GM12891 (cell line): ENCODE results near the gene CRIP1.

Source experiments
- DNase-seq: peaks from one replicate; pipeline ENCODE4 v3.0.0; 2011; ENCODE audit warnings: low spot score; ENCODE audit not compliant: insufficient read length
- FAIRE-seq: peaks from 2 replicates; lab custom pipeline; 2011; peaks lifted over from hg19 to GRCh38; lab: Jason Lieb, UNC
- PAX5 ChIP-seq: IDR thresholded peaks from 2 replicates; pipeline ENCODE4 v1.6.1; 2011; ENCODE audit warnings: low read length, moderate library complexity, mild to moderate bottlenecking; ENCODE audit not compliant: insufficient read depth, severe bottlenecking
- POLR2A ChIP-seq: IDR thresholded peaks from 2 replicates; pipeline ENCODE4 v1.6.1; 2011; ENCODE audit warnings: low read depth, low read length, control low read depth
- POLR2AphosphoS5 ChIP-seq: IDR thresholded peaks from 2 replicates; pipeline ENCODE4 v1.6.1; 2011; ENCODE audit warnings: low read depth, low read length, control low read depth
- POU2F2 ChIP-seq: IDR thresholded peaks from 2 replicates; pipeline ENCODE4 v1.6.1; 2011; ENCODE audit warnings: low read depth, mild to moderate bottlenecking, control low read depth, low read length, moderate library complexity
- SPI1 ChIP-seq: IDR thresholded peaks from 2 replicates; pipeline ENCODE4 v1.6.1; 2011; ENCODE audit warnings: low read depth, low read length, control low read depth
- TAF1 ChIP-seq: IDR thresholded peaks from 2 replicates; pipeline ENCODE4 v1.6.1; 2011; ENCODE audit warnings: low read depth, low read length, control low read depth

CRIP1 gene

DNA sequence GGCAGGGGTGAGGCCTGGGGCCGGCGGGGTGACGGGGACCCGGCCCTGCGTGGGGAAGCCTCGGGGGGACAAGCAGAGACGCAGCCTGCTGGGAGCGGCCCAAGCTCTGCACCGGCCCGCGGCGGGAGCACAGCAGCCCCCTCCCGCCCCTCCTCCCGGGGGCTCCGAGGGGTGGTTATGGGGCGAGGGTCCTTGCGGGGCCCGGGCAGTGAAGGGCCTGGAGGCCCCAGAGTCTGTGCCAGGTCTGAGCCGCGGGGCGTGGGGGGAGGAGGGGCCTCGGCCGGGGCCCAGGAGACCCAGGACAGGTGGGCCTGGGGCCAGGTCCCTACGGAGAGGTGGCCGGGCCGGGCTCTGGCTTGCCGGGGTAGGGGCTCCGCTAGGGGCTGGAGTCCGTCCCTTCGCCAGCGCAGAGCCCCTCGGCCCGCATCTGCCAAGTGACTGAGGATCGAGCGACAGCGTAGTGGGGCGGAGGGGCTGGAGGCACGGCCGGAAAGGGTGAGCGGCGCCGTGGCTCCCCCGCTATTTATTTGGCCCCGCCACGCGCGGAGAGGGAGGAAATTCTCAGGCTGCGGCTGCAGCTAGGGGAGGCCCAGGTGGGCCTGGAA is 40.2 kb downstream of the CRIP1 start:
- DNase-seq (no peak), FAIRE-seq (no peak)
- TF ChIP-seq POLR2AphosphoS5 (no peak), SPI1 (no peak), POU2F2 (no peak), PAX5 (no peak), POLR2A (no peak), TAF1 (no peak)

DNA sequence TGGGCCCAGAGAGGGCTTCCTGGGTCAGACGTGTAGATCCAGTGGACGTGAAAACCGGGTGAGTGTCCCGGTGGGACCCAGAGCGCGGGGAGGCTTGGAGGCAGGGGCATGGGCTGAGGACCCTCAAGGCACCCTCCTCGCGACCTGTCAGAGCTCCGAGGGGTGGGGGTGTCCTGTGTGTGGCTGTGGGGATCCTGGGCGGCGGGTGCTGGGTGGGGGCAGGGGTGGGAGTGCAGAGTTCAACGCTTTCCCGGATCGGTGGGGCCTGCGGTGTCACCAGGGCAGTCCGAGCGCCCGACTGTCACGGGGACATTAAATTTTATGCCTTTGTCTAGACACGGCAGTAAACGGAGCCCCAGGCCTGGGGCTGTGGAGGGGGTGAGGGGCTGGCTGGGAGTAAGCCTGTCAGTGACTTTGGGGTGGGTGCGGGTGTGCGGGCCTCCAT is 40.7 kb downstream of the CRIP1 start:
- no peak for TF ChIP-seq PAX5
- TF ChIP-seq POLR2AphosphoS5 = no peak
- no peak for TF ChIP-seq POLR2A
- no peak for TF ChIP-seq SPI1
- TF ChIP-seq POU2F2 = no peak
- no peak for TF ChIP-seq TAF1
- no peak for DNase-seq
- no peak for FAIRE-seq

DNA sequence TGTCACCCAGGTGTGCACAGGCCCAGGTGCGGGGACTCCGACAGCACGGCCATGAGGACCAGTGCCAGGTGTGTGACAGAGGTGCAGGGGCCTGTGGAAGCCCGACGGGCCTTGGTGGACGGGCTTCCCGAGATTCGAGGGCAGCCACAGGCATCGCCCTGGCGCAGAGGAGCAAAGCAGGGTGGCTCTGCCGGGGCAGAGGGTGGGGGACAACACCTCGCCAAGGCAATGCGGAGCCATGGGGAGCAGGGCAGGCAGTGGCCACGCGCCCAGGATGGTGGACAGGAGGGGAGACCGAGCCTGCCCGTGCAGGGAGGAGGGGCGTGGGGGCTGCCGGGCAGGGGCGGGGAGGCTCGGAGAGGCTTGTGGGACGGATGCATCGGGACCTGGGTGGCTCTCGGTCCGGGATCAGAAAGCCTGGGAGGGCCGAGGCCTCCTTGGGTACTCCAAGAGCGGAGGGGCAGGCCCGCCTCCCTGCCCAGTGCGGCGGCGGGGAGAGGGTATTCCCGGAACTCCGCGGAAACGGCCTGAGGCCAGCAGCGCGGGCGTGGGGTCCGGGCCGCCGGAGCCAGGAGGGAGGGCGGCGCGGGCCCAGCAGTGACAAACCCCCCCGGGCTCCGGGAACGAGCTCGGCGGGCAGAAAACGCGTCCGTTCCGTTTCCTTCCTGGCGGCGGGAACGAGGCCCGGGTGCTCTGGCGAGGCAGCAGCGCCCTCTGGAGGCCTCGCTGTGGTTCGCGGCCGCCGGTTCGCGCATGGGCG is 41.3 kb downstream of the CRIP1 start:
- DNase-seq = peak; percentile 96
- peak; percentile 87 for FAIRE-seq
- TF ChIP-seq POLR2AphosphoS5 = no peak
- no peak for TF ChIP-seq TAF1
- TF ChIP-seq PAX5 = no peak
- no peak for TF ChIP-seq POLR2A
- 0 out of 2 replicates have a peak, but pooled peaks have one; percentile 5 for TF ChIP-seq SPI1
- no peak for TF ChIP-seq POU2F2

DNA sequence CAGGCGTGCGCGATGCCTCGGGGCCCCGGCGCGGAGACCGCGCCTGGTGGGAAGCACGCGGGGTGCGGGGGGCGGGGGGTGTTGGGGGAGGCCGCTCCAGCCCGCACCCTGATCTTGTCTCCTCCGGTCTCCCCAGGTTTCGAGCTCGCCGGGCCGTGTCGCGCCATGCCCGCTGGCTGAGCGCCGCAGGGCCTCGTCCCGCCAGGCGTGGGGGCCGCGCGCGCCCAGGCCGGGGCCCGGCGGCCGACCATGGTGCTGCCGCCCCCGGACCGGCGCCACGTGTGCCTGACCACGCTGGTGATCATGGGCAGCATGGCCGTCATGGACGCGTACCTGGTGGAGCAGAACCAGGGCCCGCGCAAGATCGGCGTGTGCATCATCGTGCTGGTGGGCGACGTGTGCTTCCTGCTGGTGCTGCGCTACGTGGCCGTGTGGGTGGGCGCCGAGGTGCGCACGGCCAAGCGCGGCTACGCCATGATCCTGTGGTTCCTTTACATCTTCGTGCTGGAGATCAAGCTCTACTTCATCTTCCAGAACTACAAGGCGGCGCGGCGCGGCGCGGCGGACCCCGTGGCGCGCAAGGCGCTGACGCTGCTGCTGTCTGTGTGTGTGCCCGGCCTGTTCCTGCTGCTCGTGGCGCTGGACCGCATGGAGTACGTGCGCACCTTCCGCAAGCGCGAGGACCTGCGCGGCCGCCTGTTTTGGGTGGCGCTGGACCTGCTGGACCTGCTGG is 42.1 kb downstream of the CRIP1 start:
- DNase-seq = no peak
- no peak for TF ChIP-seq POLR2A
- TF ChIP-seq PAX5 = no peak
- no peak for TF ChIP-seq POU2F2
- no peak for TF ChIP-seq TAF1
- no peak for TF ChIP-seq SPI1
- no peak for FAIRE-seq

DNA sequence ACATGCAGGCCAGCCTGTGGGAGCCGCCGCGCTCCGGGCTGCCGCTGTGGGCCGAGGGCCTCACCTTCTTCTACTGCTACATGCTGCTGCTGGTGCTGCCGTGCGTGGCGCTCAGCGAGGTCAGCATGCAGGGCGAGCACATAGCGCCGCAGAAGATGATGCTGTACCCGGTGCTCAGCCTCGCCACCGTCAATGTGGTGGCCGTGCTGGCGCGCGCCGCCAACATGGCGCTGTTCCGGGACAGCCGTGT is 42.6 kb downstream of the CRIP1 start:
- TF ChIP-seq PAX5 (no peak), POLR2AphosphoS5 (no peak), POU2F2 (no peak), POLR2A (no peak), SPI1 (no peak), TAF1 (no peak)
- FAIRE-seq = no peak
- no peak for DNase-seq

DNA sequence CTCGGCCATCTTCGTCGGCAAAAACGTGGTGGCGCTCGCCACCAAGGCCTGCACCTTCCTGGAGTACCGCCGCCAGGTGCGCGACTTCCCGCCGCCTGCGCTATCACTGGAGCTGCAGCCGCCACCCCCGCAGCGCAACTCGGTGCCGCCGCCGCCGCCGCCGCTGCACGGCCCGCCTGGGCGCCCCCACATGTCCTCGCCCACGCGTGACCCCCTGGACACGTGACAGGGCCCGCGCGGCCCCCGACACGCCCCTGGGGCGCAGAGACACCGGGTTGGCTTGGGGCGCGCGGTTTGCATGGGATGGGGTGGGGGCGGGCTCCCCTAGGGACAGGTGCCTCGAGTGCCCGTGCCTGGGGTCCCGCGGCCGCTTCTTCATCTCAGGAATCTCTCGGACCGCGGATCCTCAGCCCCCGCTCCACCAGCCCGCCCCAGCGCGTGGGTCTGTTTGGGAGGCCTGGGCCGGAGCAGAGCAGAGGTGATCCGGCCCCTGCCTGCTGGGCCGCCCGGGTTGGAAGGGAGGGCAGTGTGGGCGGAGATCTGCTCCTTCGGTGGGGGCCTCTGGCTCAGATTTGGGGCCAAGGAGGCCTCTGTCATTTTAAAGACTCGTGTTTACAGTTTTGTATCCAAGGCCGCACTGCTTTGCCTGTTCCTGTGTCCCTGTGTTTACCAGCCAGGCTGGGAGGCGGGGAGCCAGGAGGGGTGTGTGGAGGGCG is 43.0 kb downstream of the CRIP1 start:
- TF ChIP-seq PAX5 (no peak), POU2F2 (no peak), POLR2AphosphoS5 (no peak), POLR2A (no peak), TAF1 (no peak), SPI1 (no peak)
- DNase-seq (no peak), FAIRE-seq (peak; percentile 62)

DNA sequence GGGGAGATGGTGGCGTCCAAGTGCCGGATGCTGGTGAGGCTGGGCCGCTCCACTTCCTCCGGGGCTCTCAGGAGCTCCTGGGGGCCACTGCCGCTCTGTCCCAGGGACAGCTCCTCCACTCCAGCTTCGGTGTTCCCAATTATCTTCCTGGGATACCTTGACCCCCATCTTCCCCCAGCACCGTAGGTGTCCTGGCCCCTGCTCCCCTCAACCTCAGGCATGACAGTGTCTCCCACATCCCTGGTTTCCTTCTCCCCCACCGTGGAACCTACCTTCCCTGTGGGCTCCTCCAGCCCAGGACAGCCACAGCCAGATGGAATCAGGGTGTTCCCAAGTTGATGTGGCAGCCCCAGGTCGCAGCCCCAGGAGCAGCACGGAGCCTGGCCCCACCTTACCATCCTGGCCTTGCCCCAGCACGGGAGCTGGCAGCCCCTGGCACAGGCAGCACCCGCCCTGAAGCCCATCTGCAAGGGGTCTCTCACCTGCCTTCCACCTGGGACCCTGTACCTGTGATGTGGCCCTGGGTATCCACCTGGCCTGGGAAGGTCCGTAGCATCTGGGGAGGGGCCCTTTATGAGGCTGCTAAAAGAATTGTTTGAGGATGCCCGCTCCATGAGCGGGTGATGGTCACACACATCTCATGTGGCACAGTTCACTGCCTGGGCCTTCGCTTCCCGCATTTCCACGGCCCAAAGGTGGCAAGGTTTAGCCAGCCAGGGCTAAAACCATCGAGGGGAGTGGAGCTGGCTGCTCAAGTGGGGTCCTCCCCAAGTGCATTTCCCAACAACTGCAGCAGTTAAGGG is 43.8 kb downstream of the CRIP1 start:
- DNase-seq (no peak), FAIRE-seq (no peak)
- no peak for TF ChIP-seq POU2F2
- no peak for TF ChIP-seq SPI1
- TF ChIP-seq PAX5 = no peak
- TF ChIP-seq POLR2A = no peak

DNA sequence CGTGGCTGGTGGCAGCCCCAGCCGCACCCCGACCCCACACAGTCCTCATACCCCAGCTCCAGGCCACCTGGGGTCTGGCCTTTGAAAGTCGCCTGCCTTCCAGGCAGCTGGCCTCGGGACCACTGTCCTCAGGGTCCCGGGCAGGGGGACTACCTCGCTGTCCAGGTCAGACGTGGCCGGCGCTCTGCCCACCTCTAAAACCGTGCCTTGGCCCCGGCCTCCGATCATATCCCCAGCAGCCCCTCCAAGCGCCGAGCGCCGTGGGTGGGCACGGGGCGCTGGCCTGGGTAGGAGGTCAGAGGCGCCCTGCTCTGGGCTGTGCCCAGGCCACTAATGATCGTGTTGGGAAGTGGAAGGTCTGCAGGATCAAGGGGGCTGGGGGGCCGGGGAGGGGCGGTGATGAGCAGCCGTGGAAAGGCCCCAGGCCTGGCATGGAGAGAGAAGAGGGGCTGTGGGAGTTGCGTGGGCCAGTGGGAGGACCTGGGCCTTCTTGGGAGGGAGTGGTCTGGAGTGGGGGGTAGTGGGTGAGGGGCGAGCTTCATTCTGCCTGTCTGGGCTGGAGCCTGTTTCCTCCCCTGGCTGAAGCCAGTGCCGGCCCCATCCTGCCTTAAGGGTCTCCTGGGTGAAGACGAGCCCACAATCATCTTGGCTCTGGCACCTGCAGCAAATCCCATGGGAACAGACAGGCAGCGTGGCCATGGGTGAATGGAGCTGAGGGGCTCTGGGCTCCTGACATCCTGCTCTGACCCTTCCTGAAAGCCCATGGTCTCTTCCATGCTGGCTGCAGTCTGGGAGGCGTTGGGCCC is 44.6 kb downstream of the CRIP1 start:
- TF ChIP-seq SPI1 = no peak
- no peak for TF ChIP-seq PAX5
- TF ChIP-seq POLR2AphosphoS5 = no peak
- no peak for TF ChIP-seq TAF1
- FAIRE-seq = no peak
- no peak for DNase-seq
